Pancreas (tissue), 10 donors: Measurements from ENCODE around the gene NCL. TPM values are rescaled to one million over a fixed set of nuclear protein-coding genes. Genes with fewer than 3 reads are reported as not detected.
A peak's percentile ranks its signal among the peaks of the same experiment; 100 is the strongest.

Experiments used
- ATAC-seq, 4 donors: fragments of 200-7000 bp; cut with Tn5 transposase; one replicate each; pipeline versions ENCODE4 v1.8.0 to v1.9.1; 2020; ENCODE audit warnings: mild to moderate bottlenecking in 4 of 4, moderate library complexity in 4 of 4
- DNase-seq, 6 donors: peaks; one replicate each; pipeline ENCODE4 v3.0.0-alpha.2; 2020
- FAIRE-seq: peaks from 2 replicates; lab custom pipeline; 2012; peaks lifted over from hg19 to GRCh38; lab: Jason Lieb, UNC
- H3K27ac ChIP-seq, 4 donors: fragments of 200-600 bp; sonication (generic); 1 replicate in 3 of 4; 2 replicates in 1 of 4; pipeline versions ENCODE4 v1.5.0 to v1.8.0; 2020
- H3K27me3 ChIP-seq, 4 donors: fragments of 200-600 bp; one replicate each; pipeline ENCODE4 v1.8.0; 2021
- H3K36me3 ChIP-seq, 3 donors: fragments of 200-600 bp; sonication (generic) in 1 of 3; one replicate each; pipeline versions ENCODE4 v1.5.0 to v1.8.0; 2020 to 2021
- H3K4me1 ChIP-seq, 3 donors: fragments of 200-600 bp; one replicate each; pipeline ENCODE4 v1.8.0; 2021
- H3K4me3 ChIP-seq, 4 donors: fragments of 200-600 bp; sonication (generic) in 2 of 4; one replicate each; pipeline versions ENCODE4 v1.5.0 to v1.8.0; 2020 to 2021
- H3K9me3 ChIP-seq, 4 donors: fragments of 200-600 bp; one replicate each; pipeline ENCODE4 v1.8.0; 2021
- CTCF ChIP-seq, 4 donors: fragments of 200-600 bp; sonication (generic) in 3 of 4; IDR thresholded peaks; one replicate each; pipeline versions ENCODE4 v1.5.0 to v1.8.0; 2021; ENCODE audit warnings: antibody characterized with exemption in 4 of 4
- WGBS, 2 donors: extraction: QIAGEN DNeasy Blood & Tissue Kit; methylation state at CpG; one replicate each; pipeline ENCODE4 v1.1.7; 2013; 5-methylcytosine and 5-hydroxymethylcytosine counted together
- intact Hi-C, 3 donors: fragments of 100-400 bp; cut with DNase I; formaldehyde crosslinking; loops; one replicate each; pipeline versions ENCODE4 v1.11.1 to v1.14.2; 2022
- polyA plus RNA-seq, 2 donors: library from polyadenylated mRNA; stranded (reverse); fragments of 200-250 nt; gene quantifications; one replicate each; pipeline ENCODE4 v1.2.3, GENCODE V29; 2013
- total RNA-seq, 6 donors: library from RNA; stranded (reverse); fragmentation: NEBNext Ultra II Directional in 4 of 6; extraction: Animal tissue kit (Norgen Biotek cat#: 25700) in 4 of 6; gene quantifications; one replicate each; pipeline versions ENCODE4 v1.2.1 to v1.2.4, GENCODE V29; 2021 to 2023
- donor health status: healthy with polysubstance abuse.
- donor health status: DM: no; HTN: no; CAD: no; lungs with moderate emphysema.
- donor health status: DM: no; HTN: no; CAD: no.
- donor health status: control.
- donor health status: control.
- donor health status: Bipolar disorder and iron deficiency.
- donor health status: DM: yes; HTN: yes; CAD: no.
- donor health status: DM: no; HTN: no; CAD: no.
- donor health status: DM: no; HTN: no; CAD: no.
- donor health status: DM: yes; HTN: yes; CAD: no.

Gene NCL
- total and polyA plus RNA-seq, 8 donors = 69.9 to 364 (median 216) TPM

GRCh38 chr2:231455890-231456289, 8.4 kb downstream of the NCL start:
- 91 to 93% methylated on average over 6 of the region's 6 CpGs for WGBS, 2 donors
- H3K27ac ChIP-seq = no peak overlapping the region
- TF ChIP-seq CTCF (IDR thresholded peaks at IDR 0.05) = no peak
- intact Hi-C loops = loop anchor here in 1 of 3 donors (5.0 to 10.0 kb wide), 2 partner anchors 229 to 361 kb away; no protein-coding TSS in a partner anchor
- DNase-seq (no peak), FAIRE-seq (no peak), ATAC-seq (no peak)
- peaks cover 0 to 4% (median 0%) of the 10 kb centered on the region in 3 donors for H3K4me1 ChIP-seq
- no peak overlapping the region for H3K4me3 ChIP-seq
- H3K9me3 ChIP-seq = no peaks in the 10 kb centered on the region
- peaks cover 3 to 72% (median 71%) of the 10 kb centered on the region in 3 donors for H3K36me3 ChIP-seq
- no peaks in the 10 kb centered on the region for H3K27me3 ChIP-seq

- H3K4me1 ChIP-seq = peaks cover 0 to under 1% (median 0%) of the 10 kb centered on the region in 3 donors
- no peak for ATAC-seq
- peak in 1 of 6 donors; percentile 51 for DNase-seq
- intact Hi-C loops = loop anchor here in 1 of 3 donors (5.0 to 10.0 kb wide), 2 partner anchors 228 to 360 kb away; no protein-coding TSS in a partner anchor
- FAIRE-seq = no peak
- H3K27ac ChIP-seq = no peak overlapping the region
- 82 to 83% methylated on average over 11 of the region's 11 CpGs for WGBS, 2 donors
- no peaks in the 10 kb centered on the region for H3K27me3 ChIP-seq
- no peak overlapping the region for H3K4me3 ChIP-seq
- H3K36me3 ChIP-seq = peaks cover 3 to 66% (median 64%) of the 10 kb centered on the region in 3 donors
- H3K9me3 ChIP-seq = no peaks in the 10 kb centered on the region
- TF ChIP-seq CTCF (IDR thresholded peaks at IDR 0.05) = no peak
Observed at GRCh38 chr2:231455222-231455621, 9.1 kb downstream of the NCL start.

- H3K36me3 ChIP-seq = peaks cover 3 to 58% (median 56%) of the 10 kb centered on the region in 3 donors
- no peaks in the 10 kb centered on the region for H3K9me3 ChIP-seq
- no peak for FAIRE-seq
- no peak overlapping the region for H3K4me3 ChIP-seq
- H3K27ac ChIP-seq = no peak overlapping the region
- no peaks in the 10 kb centered on the region for H3K4me1 ChIP-seq
- WGBS, 2 donors = 82 to 83% methylated on average over 4 of the region's 4 CpGs
- no peaks in the 10 kb centered on the region for H3K27me3 ChIP-seq
- intact Hi-C loops = loop anchor here in 2 of 3 donors (5.0 to 10.0 kb wide), 2 partner anchors 227 to 360 kb away; no protein-coding TSS in a partner anchor
- no peak for TF ChIP-seq CTCF (IDR thresholded peaks at IDR 0.05)
- no peak for DNase-seq
- no peak for ATAC-seq
Observed at GRCh38 chr2:231454361-231454791, 9.9 kb downstream of the NCL start.

GRCh38 chr2:231452799-231453508, 11.3 kb downstream of the NCL start:
- Histone ChIP-seq H3K4me1 (no peaks in the 10 kb centered on the region), H3K4me3 (no peak overlapping the region), H3K9me3 (no peaks in the 10 kb centered on the region), H3K36me3 (peaks cover 3 to 44% (median 43%) of the 10 kb centered on the region in 3 donors), H3K27ac (no peak overlapping the region), H3K27me3 (no peaks in the 10 kb centered on the region)
- ATAC-seq (peak; percentile 28 to 47 (median 32)), DNase-seq (peak in 1 of 6 donors; percentile 48), FAIRE-seq (no peak)
- intact Hi-C loops = loop anchor here in 2 of 3 donors (5.0 to 10.0 kb wide), 2 partner anchors 226 to 358 kb away; no protein-coding TSS in a partner anchor
- 67 to 69% methylated on average over 10 of the region's 10 CpGs for WGBS, 2 donors
- TF ChIP-seq CTCF (IDR thresholded peaks at IDR 0.05) = no peak
